Neural cell (in vitro differentiated cells): ENCODE results near the gene PTPRN2. TPM values are rescaled to one million over a fixed set of nuclear protein-coding genes. Genes with fewer than 3 reads are reported as not detected.

Experiments
- H2AFZ ChIP-seq: fragments of 200-600, 300-800 bp; sonication (generic), shearing (Covaris generic); 2 replicates; pipeline ENCODE4 v1.6.0; 2014; ENCODE audit warnings: low read depth, mild to moderate bottlenecking, antibody characterized with exemption, low read length, moderate library complexity
- H3F3A ChIP-seq: fragments of 200-600 bp; shearing (Covaris generic); 2 replicates; pipeline ENCODE4 v1.6.1; 2016; ENCODE audit warnings: mild to moderate bottlenecking, moderate library complexity, mixed read lengths, antibody characterized with exemption, low read length; ENCODE audit not compliant: insufficient read depth, poor library complexity, severe bottlenecking
- H3K27ac ChIP-seq: fragments of 200-600, 300-800 bp; sonication (generic), shearing (Covaris generic); 2 replicates; pipeline ENCODE4 v1.5.1; 2014; ENCODE audit warnings: mild to moderate bottlenecking, low read length, moderate library complexity
- H3K27me3 ChIP-seq: fragments of 300-800, 200-600 bp; sonication (generic), shearing (Covaris generic); 2 replicates; pipeline ENCODE4 v1.6.0; 2014; ENCODE audit warnings: mild to moderate bottlenecking, low read depth, low read length, moderate library complexity; ENCODE audit not compliant: insufficient read depth
- H3K36me3 ChIP-seq: fragments of 300-800, 200-600 bp; sonication (generic), shearing (Covaris generic); 2 replicates; pipeline ENCODE4 v1.5.1; 2014; ENCODE audit warnings: mild to moderate bottlenecking, antibody characterized with exemption, low read length, moderate library complexity; ENCODE audit not compliant: insufficient read depth
- H3K4me2 ChIP-seq: fragments of 300-800, 200-600 bp; sonication (generic), shearing (Covaris generic); 2 replicates; pipeline ENCODE4 v1.6.0; 2014; ENCODE audit warnings: mild to moderate bottlenecking, low read length
- H3K4me3 ChIP-seq: fragments of 300-800, 200-600 bp; sonication (generic), shearing (Covaris generic); 2 replicates; pipeline ENCODE4 v1.5.1; 2014; ENCODE audit warnings: mild to moderate bottlenecking, low read length, moderate library complexity
- H3K79me2 ChIP-seq: fragments of 200-600 bp; shearing (Covaris generic); replicated peaks from 2 replicates; pipeline ENCODE4 v1.6.0; 2014; ENCODE audit warnings: mild to moderate bottlenecking, low read length, moderate library complexity; ENCODE audit not compliant: insufficient read depth
- H3K9ac ChIP-seq: fragments of 300-800, 200-600 bp; sonication (generic), shearing (Covaris generic); 2 replicates; pipeline ENCODE4 v1.6.1; 2016; ENCODE audit warnings: mild to moderate bottlenecking, low read length, mixed read lengths
- H3K9me2 ChIP-seq: fragments of 200-600 bp; shearing (Covaris generic); 2 replicates; pipeline ENCODE4 v1.6.1; 2016; ENCODE audit warnings: mild to moderate bottlenecking, low read length, mixed read lengths; ENCODE audit not compliant: insufficient read depth
- H3K9me3 ChIP-seq: fragments of 200-600, 300-800 bp; sonication (generic), shearing (Covaris generic); 2 replicates; pipeline ENCODE4 v1.6.1; 2016; ENCODE audit warnings: mild to moderate bottlenecking, mixed run types, low read length, moderate library complexity, mixed read lengths
- H4K20me1 ChIP-seq: fragments of 200-600 bp; shearing (Covaris generic); 2 replicates; pipeline ENCODE4 v1.6.1; 2016; ENCODE audit warnings: mild to moderate bottlenecking, mixed run types; ENCODE audit not compliant: insufficient read depth
- EP300 ChIP-seq: fragments of 450-650 bp; conservative IDR thresholded peaks from 2 replicates; pipeline ENCODE4 v1.6.1; 2014; ENCODE audit warnings: antibody characterized with exemption, mild to moderate bottlenecking, moderate library complexity; ENCODE audit not compliant: poor library complexity, severe bottlenecking
- EZH2 ChIP-seq: fragments of 200-600, 300-800 bp; shearing (Covaris generic), sonication (generic); IDR thresholded peaks from 2 replicates; pipeline ENCODE4 v1.6.1; 2014; ENCODE audit warnings: antibody characterized with exemption, low read length, borderline replicate concordance, mild to moderate bottlenecking; ENCODE audit not compliant: insufficient read depth, poor library complexity, severe bottlenecking
- MXI1 ChIP-seq: fragments of 450-650 bp; conservative IDR thresholded peaks from 2 replicates; pipeline ENCODE4 v1.6.1; 2014; ENCODE audit warnings: antibody characterized with exemption, mild to moderate bottlenecking; ENCODE audit not compliant: poor library complexity, severe bottlenecking
- POLR2AphosphoS5 ChIP-seq: IDR thresholded peaks from 2 replicates; pipeline ENCODE4 v1.6.1; 2012
- RAD21 ChIP-seq: fragments of 450-650 bp; conservative IDR thresholded peaks from 2 replicates; pipeline ENCODE4 v1.6.1; 2014; ENCODE audit warnings: antibody characterized with exemption, mild to moderate bottlenecking, moderate library complexity
- SMC3 ChIP-seq: fragments of 450-650 bp; conservative IDR thresholded peaks from 2 replicates; pipeline ENCODE4 v1.6.1; 2014; ENCODE audit warnings: antibody characterized with exemption, mild to moderate bottlenecking, moderate library complexity; ENCODE audit not compliant: poor library complexity
- TAF1 ChIP-seq: IDR thresholded peaks from 2 replicates; pipeline ENCODE4 v1.6.1; 2012; ENCODE audit warnings: low read depth
- polyA plus RNA-seq: library from polyadenylated mRNA; depleted of rRNA; stranded (reverse); fragments of >200 nt; gene quantifications from 2 replicates; pipeline ENCODE4 v1.2.3, GENCODE V29; 2014
- TF ChIP-seq, protein P1 (sequence below): fragments of 450-650 bp; IDR thresholded peaks from 2 replicates; pipeline ENCODE4 v1.5.1; 2014; ENCODE audit warnings: antibody characterized with exemption, mild to moderate bottlenecking, moderate library complexity; ENCODE audit not compliant: poor library complexity, severe bottlenecking
- TF ChIP-seq, protein P2 (sequence below): IDR thresholded peaks from 2 replicates; pipeline ENCODE4 v1.6.1; 2012; ENCODE audit warnings: borderline replicate concordance

The PTPRN2 gene
- polyA plus RNA-seq, 1 donor from 2014 or later: 31.0 TPM

DNA sequence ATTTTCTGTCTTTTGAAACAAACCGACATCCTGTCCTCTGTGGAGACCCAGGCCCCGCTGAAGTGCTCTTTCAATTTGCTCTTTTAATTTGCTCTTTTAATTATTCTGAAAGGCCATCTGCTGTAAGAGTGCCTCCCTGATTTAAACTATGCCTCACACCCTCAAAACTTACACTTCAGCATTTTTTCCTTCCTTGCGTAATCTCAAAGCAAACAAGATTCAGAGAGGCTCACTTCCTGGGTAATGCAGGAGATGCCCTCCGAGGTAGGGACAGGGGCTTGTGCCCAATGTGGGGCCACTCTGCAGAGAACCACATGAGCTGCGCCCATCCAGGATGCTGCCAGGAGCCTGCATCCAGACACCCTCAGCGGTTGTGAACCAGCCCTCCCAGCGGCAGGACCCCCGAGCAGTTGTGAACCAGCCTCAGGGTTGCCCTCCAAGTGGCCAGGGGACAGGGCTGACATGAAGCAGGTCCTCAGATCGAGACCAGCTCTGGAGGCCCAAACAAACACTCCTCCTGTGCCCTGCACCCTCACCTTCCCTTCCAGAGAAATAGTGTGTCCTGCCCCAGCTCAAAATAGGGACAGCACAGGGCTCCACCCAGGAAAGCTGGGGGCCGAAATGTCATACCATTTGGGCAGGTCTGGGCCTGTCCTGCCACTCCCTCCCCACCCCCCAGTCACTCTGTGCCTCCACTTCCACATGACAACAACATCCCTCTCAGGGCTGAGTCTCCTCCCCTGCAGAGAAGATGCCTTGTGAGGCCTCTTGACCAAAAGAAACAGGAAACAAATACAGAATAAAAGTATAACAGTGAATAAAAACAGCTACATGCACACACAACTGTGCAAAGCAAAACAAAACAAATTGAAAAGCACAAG lies 190.4 kb downstream of the PTPRN2 start:
- Histone ChIP-seq H3K4me2 (no peak overlapping the region), H3K9ac (no peak overlapping the region), H3K27ac (peak overlapping the region; percentile 6), H3K36me3 (no peaks in the 10 kb centered on the region), H3K27me3 (no peaks in the 10 kb centered on the region), H3K79me2 (no peaks in the 10 kb centered on the region), H3K9me3 (no peaks in the 10 kb centered on the region), H3K9me2 (no peaks in the 10 kb centered on the region), H3F3A (no peaks in the 10 kb centered on the region), H3K4me3 (no peak overlapping the region), H4K20me1 (no peaks in the 10 kb centered on the region), H2AFZ (no peak overlapping the region)
- TF ChIP-seq MXI1 (no peak), RAD21 (no peak), TAF1 (no peak), EZH2 (no peak), SMC3 (no peak), POLR2AphosphoS5 (no peak), EP300 (no peak)
- TF ChIP-seq, protein P1, sequence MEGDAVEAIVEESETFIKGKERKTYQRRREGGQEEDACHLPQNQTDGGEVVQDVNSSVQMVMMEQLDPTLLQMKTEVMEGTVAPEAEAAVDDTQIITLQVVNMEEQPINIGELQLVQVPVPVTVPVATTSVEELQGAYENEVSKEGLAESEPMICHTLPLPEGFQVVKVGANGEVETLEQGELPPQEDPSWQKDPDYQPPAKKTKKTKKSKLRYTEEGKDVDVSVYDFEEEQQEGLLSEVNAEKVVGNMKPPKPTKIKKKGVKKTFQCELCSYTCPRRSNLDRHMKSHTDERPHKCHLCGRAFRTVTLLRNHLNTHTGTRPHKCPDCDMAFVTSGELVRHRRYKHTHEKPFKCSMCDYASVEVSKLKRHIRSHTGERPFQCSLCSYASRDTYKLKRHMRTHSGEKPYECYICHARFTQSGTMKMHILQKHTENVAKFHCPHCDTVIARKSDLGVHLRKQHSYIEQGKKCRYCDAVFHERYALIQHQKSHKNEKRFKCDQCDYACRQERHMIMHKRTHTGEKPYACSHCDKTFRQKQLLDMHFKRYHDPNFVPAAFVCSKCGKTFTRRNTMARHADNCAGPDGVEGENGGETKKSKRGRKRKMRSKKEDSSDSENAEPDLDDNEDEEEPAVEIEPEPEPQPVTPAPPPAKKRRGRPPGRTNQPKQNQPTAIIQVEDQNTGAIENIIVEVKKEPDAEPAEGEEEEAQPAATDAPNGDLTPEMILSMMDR: no peak
- TF ChIP-seq, protein P2, sequence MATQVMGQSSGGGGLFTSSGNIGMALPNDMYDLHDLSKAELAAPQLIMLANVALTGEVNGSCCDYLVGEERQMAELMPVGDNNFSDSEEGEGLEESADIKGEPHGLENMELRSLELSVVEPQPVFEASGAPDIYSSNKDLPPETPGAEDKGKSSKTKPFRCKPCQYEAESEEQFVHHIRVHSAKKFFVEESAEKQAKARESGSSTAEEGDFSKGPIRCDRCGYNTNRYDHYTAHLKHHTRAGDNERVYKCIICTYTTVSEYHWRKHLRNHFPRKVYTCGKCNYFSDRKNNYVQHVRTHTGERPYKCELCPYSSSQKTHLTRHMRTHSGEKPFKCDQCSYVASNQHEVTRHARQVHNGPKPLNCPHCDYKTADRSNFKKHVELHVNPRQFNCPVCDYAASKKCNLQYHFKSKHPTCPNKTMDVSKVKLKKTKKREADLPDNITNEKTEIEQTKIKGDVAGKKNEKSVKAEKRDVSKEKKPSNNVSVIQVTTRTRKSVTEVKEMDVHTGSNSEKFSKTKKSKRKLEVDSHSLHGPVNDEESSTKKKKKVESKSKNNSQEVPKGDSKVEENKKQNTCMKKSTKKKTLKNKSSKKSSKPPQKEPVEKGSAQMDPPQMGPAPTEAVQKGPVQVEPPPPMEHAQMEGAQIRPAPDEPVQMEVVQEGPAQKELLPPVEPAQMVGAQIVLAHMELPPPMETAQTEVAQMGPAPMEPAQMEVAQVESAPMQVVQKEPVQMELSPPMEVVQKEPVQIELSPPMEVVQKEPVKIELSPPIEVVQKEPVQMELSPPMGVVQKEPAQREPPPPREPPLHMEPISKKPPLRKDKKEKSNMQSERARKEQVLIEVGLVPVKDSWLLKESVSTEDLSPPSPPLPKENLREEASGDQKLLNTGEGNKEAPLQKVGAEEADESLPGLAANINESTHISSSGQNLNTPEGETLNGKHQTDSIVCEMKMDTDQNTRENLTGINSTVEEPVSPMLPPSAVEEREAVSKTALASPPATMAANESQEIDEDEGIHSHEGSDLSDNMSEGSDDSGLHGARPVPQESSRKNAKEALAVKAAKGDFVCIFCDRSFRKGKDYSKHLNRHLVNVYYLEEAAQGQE: no peak

DNA sequence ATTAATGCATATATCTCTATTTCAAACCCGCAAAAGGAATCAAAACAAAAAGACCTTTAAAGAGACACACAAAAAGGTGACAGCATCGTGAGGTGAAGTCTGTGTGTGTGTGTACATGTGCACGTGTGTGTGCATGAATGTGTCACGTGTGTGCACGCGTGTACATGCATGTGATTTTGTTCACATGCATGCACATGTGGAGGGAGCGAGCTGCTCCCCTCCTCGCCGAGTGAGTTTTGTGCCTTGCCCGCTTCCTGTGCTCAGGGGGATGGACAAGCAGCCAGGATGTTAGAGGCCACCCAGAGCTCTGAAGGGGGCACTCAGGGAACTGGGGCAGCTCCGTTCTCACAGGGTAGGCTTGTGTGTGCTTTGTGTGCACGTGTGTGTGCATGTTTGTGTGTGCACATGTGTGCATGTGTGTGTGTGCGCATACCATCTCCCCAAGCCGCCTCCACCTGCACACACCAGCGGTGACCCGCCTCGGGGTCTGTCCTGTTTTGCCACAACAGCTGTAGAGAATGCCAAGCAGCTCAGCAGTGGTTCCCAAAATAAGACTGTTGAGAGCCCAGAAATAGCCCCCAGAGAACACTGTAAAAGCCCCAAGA lies 191.2 kb downstream of the PTPRN2 start:
- H3K4me2 ChIP-seq: no peak overlapping the region
- no peaks in the 10 kb centered on the region for H4K20me1 ChIP-seq
- H3F3A ChIP-seq: no peaks in the 10 kb centered on the region
- no peak overlapping the region for H3K9ac ChIP-seq
- H2AFZ ChIP-seq: no peak overlapping the region
- no peaks in the 10 kb centered on the region for H3K9me3 ChIP-seq
- no peaks in the 10 kb centered on the region for H3K36me3 ChIP-seq
- H3K79me2 ChIP-seq: no peaks in the 10 kb centered on the region
- no peaks in the 10 kb centered on the region for H3K9me2 ChIP-seq
- TF ChIP-seq SMC3 (no peak), POLR2AphosphoS5 (no peak), TAF1 (no peak), EZH2 (no peak), RAD21 (no peak), EP300 (no peak), MXI1 (no peak)
- TF ChIP-seq, protein P1: no peak
- TF ChIP-seq, protein P2: no peak
- H3K27ac ChIP-seq: no peak overlapping the region
- no peaks in the 10 kb centered on the region for H3K27me3 ChIP-seq
- no peak overlapping the region for H3K4me3 ChIP-seq
